Testis (tissue), 2 donors: ENCODE data around the gene TECTA.
"Not testable (repeated sequence)": the region's sequence is repeated elsewhere in the genome, so short reads cannot be mapped to it uniquely, and the experiment has no call there.

Experiments
- CTCF ChIP-seq, 3 experiments: fragments of 450-650 bp in 2 of 3; fragments of 200-600 bp in 1 of 3; sonication (generic) in 1 of 3; IDR thresholded peaks; one replicate each; pipeline ENCODE4 v1.5.1; 2016 to 2019; ENCODE audit warnings: antibody characterized with exemption in 3 of 3, mild to moderate bottlenecking in 2 of 3, moderate library complexity in 1 of 3
- POLR2A ChIP-seq: fragments of 450-650 bp; IDR thresholded peaks from one replicate; pipeline ENCODE4 v1.6.1; 2017; ENCODE audit warnings: antibody characterized with exemption, mild to moderate bottlenecking, moderate library complexity

- TF ChIP-seq CTCF (IDR thresholded peaks at IDR 0.05); POLR2A: not testable (repeated sequence)
Measured at GRCh38 chr11:121240001-121240400, 139.0 kb downstream of the TECTA start.
